ENCODE results near the gene EDN1. TPM values are rescaled to one million over a fixed set of nuclear protein-coding genes. Genes with fewer than 3 reads are reported as not detected.
"Not testable (repeated sequence)": the region's sequence is repeated elsewhere in the genome, so short reads cannot be mapped to it uniquely, and the experiment has no call there.

EDN1 gene
- polyA plus RNA-seq, 6 donors from 2014 or later: 0.13 to 0.27 (median 0.16) TPM; not detected in 3

GRCh38 chr6:12311106-12311505 is 20.9 kb downstream of the EDN1 start:
- ATAC-seq (ENCODE audit: low read depth in 2 of 2): no peak
- Mint-ChIP-seq H3K27ac (no peak overlapping the region), H3K9me3 (peaks cover 0 to 2% (median 0%) of the 10 kb centered on the region in 7 donors), H3K36me3 (no peaks in the 10 kb centered on the region), H3K27me3 (peaks cover under 1 to 14% (median 4%) of the 10 kb centered on the region in 3 donors), H3K4me1 (no peaks in the 10 kb centered on the region), H3K4me3 (no peak overlapping the region)
- DNase-seq: no peak

- no peak overlapping the region for H3K27ac Mint-ChIP-seq
- H3K9me3 Mint-ChIP-seq: peaks cover 0 to 3% (median 0%) of the 10 kb centered on the region in 7 donors
- ATAC-seq (ENCODE audit: low read depth in 2 of 2): no peak
- H3K27me3 Mint-ChIP-seq: peaks cover 1 to 14% (median 6%) of the 10 kb centered on the region in 3 donors
- no peaks in the 10 kb centered on the region for H3K36me3 Mint-ChIP-seq
- no peaks in the 10 kb centered on the region for H3K4me1 Mint-ChIP-seq
- no peak overlapping the region for H3K4me3 Mint-ChIP-seq
- no peak for DNase-seq
Observed at GRCh38 chr6:12312736-12313135, 22.6 kb downstream of the EDN1 start.

- Mint-ChIP-seq H3K4me1 (no peaks in the 10 kb centered on the region), H3K27me3 (peaks cover 0 to 14% (median 6%) of the 10 kb centered on the region in 3 donors), H3K9me3 (peaks cover 0 to 7% (median 2%) of the 10 kb centered on the region in 7 donors), H3K27ac (no peak overlapping the region), H3K4me3 (no peak overlapping the region), H3K36me3 (peaks cover 3 to 4% of the 10 kb centered on the region in 2 donors)
- ATAC-seq (ENCODE audit: low read depth in 2 of 2): no peak
- no peak for DNase-seq
Observed at GRCh38 chr6:12313306-12313991, 23.3 kb downstream of the EDN1 start.

- H3K4me1 Mint-ChIP-seq: peaks cover 0 to 4% (median 0%) of the 10 kb centered on the region in 3 donors
Observed at GRCh38 chr6:12313992-12314589, 23.9 kb downstream of the EDN1 start.

GRCh38 chr6:12314751-12315150 is 24.6 kb downstream of the EDN1 start:
- Mint-ChIP-seq H3K9me3 (peaks cover 6 to 16% (median 9%) of the 10 kb centered on the region in 7 donors), H3K36me3 (peaks cover 4 to 12% of the 10 kb centered on the region in 2 donors), H3K4me3 (no peak overlapping the region), H3K4me1 (peaks cover 0 to 4% (median 0%) of the 10 kb centered on the region in 3 donors), H3K27ac (no peak overlapping the region), H3K27me3 (peaks cover 0 to 22% (median 13%) of the 10 kb centered on the region in 3 donors)
- DNase-seq (no peak), ATAC-seq (ENCODE audit: low read depth in 2 of 2) (no peak)

More at GRCh38 chr6:12313992-12314589, 23.9 kb downstream of the EDN1 start:
- peaks cover 5 to 13% (median 9%) of the 10 kb centered on the region in 7 donors for H3K9me3 Mint-ChIP-seq
- ATAC-seq (ENCODE audit: low read depth in 2 of 2) (no peak), DNase-seq (no peak)
- peaks cover 4 to 10% of the 10 kb centered on the region in 2 donors for H3K36me3 Mint-ChIP-seq
- H3K4me3 Mint-ChIP-seq: no peak overlapping the region
- H3K27ac Mint-ChIP-seq: no peak overlapping the region
- peaks cover 0 to 20% (median 12%) of the 10 kb centered on the region in 3 donors for H3K27me3 Mint-ChIP-seq

- no peak for DNase-seq
- H3K36me3 Mint-ChIP-seq: peaks cover 4 to 12% of the 10 kb centered on the region in 2 donors
- no peak for ATAC-seq (ENCODE audit: low read depth in 2 of 2)
- H3K4me1 Mint-ChIP-seq: peaks cover 0 to 4% (median 0%) of the 10 kb centered on the region in 3 donors
- no peak overlapping the region for H3K27ac Mint-ChIP-seq
- H3K4me3 Mint-ChIP-seq: no peak overlapping the region
- peaks cover 0 to 22% (median 13%) of the 10 kb centered on the region in 3 donors for H3K27me3 Mint-ChIP-seq
- H3K9me3 Mint-ChIP-seq: peaks cover 6 to 18% (median 9%) of the 10 kb centered on the region in 7 donors
Observed at GRCh38 chr6:12315292-12316081, 25.3 kb downstream of the EDN1 start.

GRCh38 chr6:12318749-12319148 is 28.6 kb downstream of the EDN1 start:
- Mint-ChIP-seq H3K27me3 (peaks cover 0 to 19% (median 18%) of the 10 kb centered on the region in 3 donors), H3K4me3 (no peak overlapping the region), H3K4me1 (peaks cover 0 to 4% (median 0%) of the 10 kb centered on the region in 3 donors), H3K27ac (no peak overlapping the region), H3K9me3 (peaks cover 6 to 18% (median 9%) of the 10 kb centered on the region in 7 donors), H3K36me3 (peaks cover 4 to 12% of the 10 kb centered on the region in 2 donors)
- ATAC-seq (ENCODE audit: low read depth in 2 of 2): no peak
- no peak for DNase-seq

GRCh38 chr6:12320074-12320473 is 29.9 kb downstream of the EDN1 start:
- not testable (repeated sequence) for H3K4me3 Mint-ChIP-seq, H3K27ac Mint-ChIP-seq
- H3K36me3 Mint-ChIP-seq: peaks cover 4 to 12% of the 10 kb centered on the region in 2 donors

GRCh38 chr6:12324099-12324498 is 33.9 kb downstream of the EDN1 start:
- peaks cover under 1 to 8% (median 1%) of the 10 kb centered on the region in 7 donors for H3K9me3 Mint-ChIP-seq
- H3K27me3 Mint-ChIP-seq: peaks cover 3 to 10% (median 8%) of the 10 kb centered on the region in 3 donors
- H3K36me3 Mint-ChIP-seq: peaks cover 0 to 2% of the 10 kb centered on the region in 2 donors
- ATAC-seq (ENCODE audit: low read depth in 2 of 2) (no peak), DNase-seq (no peak)
- no peak overlapping the region for H3K4me3 Mint-ChIP-seq
- H3K27ac Mint-ChIP-seq: no peak overlapping the region
- no peaks in the 10 kb centered on the region for H3K4me1 Mint-ChIP-seq

More at GRCh38 chr6:12320074-12320473, 29.9 kb downstream of the EDN1 start:
- not testable (repeated sequence) for ATAC-seq (ENCODE audit: low read depth in 2 of 2); H3K4me1 Mint-ChIP-seq; DNase-seq
- H3K27me3 Mint-ChIP-seq: peaks cover 0 to 18% (median 8%) of the 10 kb centered on the region in 3 donors
- peaks cover 6 to 18% (median 9%) of the 10 kb centered on the region in 7 donors for H3K9me3 Mint-ChIP-seq

GRCh38 chr6:12324748-12325147 is 34.6 kb downstream of the EDN1 start:
- no peak overlapping the region for H3K4me3 Mint-ChIP-seq

GRCh38 chr6:12325872-12326271 is 35.7 kb downstream of the EDN1 start:
- peaks cover 3 to 6% (median 6%) of the 10 kb centered on the region in 3 donors for H3K27me3 Mint-ChIP-seq
- no peak overlapping the region for H3K27ac Mint-ChIP-seq
- H3K9me3 Mint-ChIP-seq: peaks cover 0 to 2% (median 0%) of the 10 kb centered on the region in 7 donors
- ATAC-seq (ENCODE audit: low read depth in 2 of 2) (no peak), DNase-seq (no peak)
- H3K36me3 Mint-ChIP-seq: no peaks in the 10 kb centered on the region
- H3K4me1 Mint-ChIP-seq: no peaks in the 10 kb centered on the region
- no peak overlapping the region for H3K4me3 Mint-ChIP-seq

More at GRCh38 chr6:12324748-12325147, 34.6 kb downstream of the EDN1 start:
- H3K4me1 Mint-ChIP-seq: no peaks in the 10 kb centered on the region
- H3K9me3 Mint-ChIP-seq: peaks cover 0 to 5% (median 0%) of the 10 kb centered on the region in 7 donors
- H3K27ac Mint-ChIP-seq: no peak overlapping the region
- no peak for ATAC-seq (ENCODE audit: low read depth in 2 of 2)
- no peak for DNase-seq
- peaks cover 3 to 9% (median 6%) of the 10 kb centered on the region in 3 donors for H3K27me3 Mint-ChIP-seq
- H3K36me3 Mint-ChIP-seq: no peaks in the 10 kb centered on the region

GRCh38 chr6:12327391-12327790 is 37.2 kb downstream of the EDN1 start:
- ATAC-seq (ENCODE audit: low read depth in 2 of 2): no peak
- DNase-seq: no peak
- no peaks in the 10 kb centered on the region for H3K36me3 Mint-ChIP-seq
- no peak overlapping the region for H3K4me3 Mint-ChIP-seq
- H3K27me3 Mint-ChIP-seq: peaks cover 3 to 6% (median 4%) of the 10 kb centered on the region in 3 donors
- no peak overlapping the region for H3K27ac Mint-ChIP-seq
- H3K4me1 Mint-ChIP-seq: peaks cover 0 to 6% (median 4%) of the 10 kb centered on the region in 3 donors
- H3K9me3 Mint-ChIP-seq: peaks cover 0 to 1% (median 0%) of the 10 kb centered on the region in 7 donors

- Mint-ChIP-seq H3K36me3 (no peaks in the 10 kb centered on the region), H3K4me3 (no peak overlapping the region), H3K27me3 (peaks cover 3 to 6% (median 4%) of the 10 kb centered on the region in 3 donors), H3K4me1 (peaks cover 0 to 11% (median 5%) of the 10 kb centered on the region in 3 donors), H3K27ac (no peak overlapping the region), H3K9me3 (peaks cover 0 to 1% (median 0%) of the 10 kb centered on the region in 7 donors)
- DNase-seq (no peak), ATAC-seq (ENCODE audit: low read depth in 2 of 2) (no peak)
Observed at GRCh38 chr6:12327988-12328387, 37.8 kb downstream of the EDN1 start.

All from naive B cell (primary cell).